H9 (cell line): ENCODE measurements around the gene GRIA4. TPM values are rescaled to one million over a fixed set of nuclear protein-coding genes. Genes with fewer than 3 reads are reported as not detected.

Experiments used
- DNase-seq: peaks from one replicate; pipeline ENCODE4 v3.0.0-alpha.2; 2017
- H2AFZ ChIP-seq: one replicate; pipeline ENCODE4 v1.6.1; 2013; ENCODE audit warnings: mild to moderate bottlenecking, low read length, control low read depth, moderate library complexity
- H2AK5ac ChIP-seq: 2 replicates; pipeline ENCODE4 v1.6.1; 2013; ENCODE audit warnings: low read length, control low read depth, mixed read lengths; ENCODE audit not compliant: insufficient read length
- H2BK120ac ChIP-seq: one replicate; pipeline ENCODE4 v1.6.1; 2013; ENCODE audit warnings: low read depth, mild to moderate bottlenecking, low read length, control low read depth, inconsistent platforms; ENCODE audit not compliant: poor library complexity, severe bottlenecking
- H2BK12ac ChIP-seq: 2 replicates; pipeline ENCODE4 v1.6.1; 2013; ENCODE audit warnings: low read length, control low read depth, mixed read lengths, low read depth; ENCODE audit not compliant: insufficient read length
- H2BK15ac ChIP-seq: 2 replicates; pipeline ENCODE4 v1.6.1; 2013; ENCODE audit warnings: low read depth, low read length, control low read depth
- H2BK20ac ChIP-seq: one replicate; pipeline ENCODE4 v1.6.1; 2013; ENCODE audit warnings: low read depth, mild to moderate bottlenecking, low read length, control low read depth, inconsistent platforms; ENCODE audit not compliant: poor library complexity, severe bottlenecking
- H2BK5ac ChIP-seq: 2 replicates; pipeline ENCODE4 v1.6.1; 2013; ENCODE audit warnings: low read length, control low read depth, mixed read lengths; ENCODE audit not compliant: insufficient read length
- H3K14ac ChIP-seq: 2 replicates; pipeline ENCODE4 v1.6.1; 2013; ENCODE audit warnings: low read length, control low read depth; ENCODE audit not compliant: insufficient read depth
- H3K18ac ChIP-seq: 2 replicates; pipeline ENCODE4 v1.6.1; 2013; ENCODE audit warnings: low read depth, mild to moderate bottlenecking, mixed read lengths, low read length, control low read depth; ENCODE audit not compliant: insufficient read length
- H3K23ac ChIP-seq: 2 replicates; pipeline ENCODE4 v1.6.1; 2013; ENCODE audit warnings: low read length, control low read depth, mixed read lengths, low read depth; ENCODE audit not compliant: insufficient read length
- H3K23me2 ChIP-seq: 2 replicates; pipeline ENCODE4 v1.6.1; 2013; ENCODE audit warnings: low read depth, mild to moderate bottlenecking, mixed read lengths, low read length, control low read depth; ENCODE audit not compliant: insufficient read length, poor library complexity, severe bottlenecking
- H3K27ac ChIP-seq: 2 replicates; pipeline ENCODE4 v1.5.1; 2013; ENCODE audit warnings: low read length, control low read depth, mixed read lengths, low read depth; ENCODE audit not compliant: insufficient read length
- H3K27me3 ChIP-seq: 2 replicates; pipeline ENCODE4 v1.6.1; 2013; ENCODE audit warnings: low read length, control low read depth, inconsistent platforms; ENCODE audit not compliant: insufficient read depth
- H3K4ac ChIP-seq: 2 replicates; pipeline ENCODE4 v1.6.1; 2013; ENCODE audit warnings: low read depth, mild to moderate bottlenecking, control low read depth, inconsistent platforms, low read length, moderate library complexity
- H3K4me1 ChIP-seq: 2 replicates; pipeline ENCODE4 v1.6.1; 2013; ENCODE audit warnings: low read length, control low read depth, inconsistent platforms; ENCODE audit not compliant: insufficient read depth
- H3K4me2 ChIP-seq: 2 replicates; pipeline ENCODE4 v1.6.1; 2013; ENCODE audit warnings: low read length, control low read depth, mixed read lengths; ENCODE audit not compliant: insufficient read length, insufficient read depth
- H3K56ac ChIP-seq: 2 replicates; pipeline ENCODE4 v1.6.1; 2013; ENCODE audit warnings: low read depth, mild to moderate bottlenecking, mixed read lengths, low read length, control low read depth; ENCODE audit not compliant: insufficient read length
- H3K79me1 ChIP-seq: 2 replicates; pipeline ENCODE4 v1.6.1; 2013; ENCODE audit warnings: low read depth, mild to moderate bottlenecking, moderate library complexity, low read length, control low read depth, inconsistent platforms; ENCODE audit not compliant: insufficient read depth, poor library complexity, severe bottlenecking
- H3K79me2 ChIP-seq: 2 replicates; pipeline ENCODE4 v1.6.1; 2013; ENCODE audit warnings: low read length, control low read depth, inconsistent platforms; ENCODE audit not compliant: insufficient read depth
- H3K9ac ChIP-seq: 2 replicates; pipeline ENCODE4 v1.6.1; 2013; ENCODE audit warnings: low read length, control low read depth, mixed read lengths; ENCODE audit not compliant: insufficient read length; ENCODE audit errors: extremely low read depth
- H3K9me3 ChIP-seq: one replicate; pipeline ENCODE4 v1.6.1; 2013; ENCODE audit warnings: low read depth, low read length, inconsistent platforms; ENCODE audit not compliant: control insufficient read depth
- H3T11ph ChIP-seq: one replicate; pipeline ENCODE4 v1.6.1; 2013; ENCODE audit warnings: mild to moderate bottlenecking, low read length, control low read depth, inconsistent platforms
- H4K20me1 ChIP-seq: one replicate; pipeline ENCODE4 v1.6.1; 2013; ENCODE audit not compliant: control insufficient read depth, insufficient read length, insufficient read depth
- H4K5ac ChIP-seq: 2 replicates; pipeline ENCODE4 v1.6.1; 2013; ENCODE audit warnings: low read depth, mild to moderate bottlenecking, mixed read lengths, low read length, control low read depth; ENCODE audit not compliant: insufficient read length
- H4K8ac ChIP-seq: replicated peaks from 2 replicates; pipeline ENCODE4 v1.6.1; 2013; ENCODE audit warnings: low read length, control low read depth, mixed read lengths, low read depth; ENCODE audit not compliant: insufficient read length
- H4K91ac ChIP-seq: 2 replicates; pipeline ENCODE4 v1.6.1; 2013; ENCODE audit warnings: low read depth, mild to moderate bottlenecking, moderate library complexity, mixed read lengths, low read length, control low read depth; ENCODE audit not compliant: insufficient read length
- H3K27ac Mint-ChIP-seq, 3 experiments: 2 replicates in 2 of 3; 3 replicates in 1 of 3; pipeline ENCODE4 v1.8.0; 2020 to 2021; ENCODE audit warnings: mixed read lengths in 3 of 3, mild to moderate bottlenecking in 1 of 3, moderate library complexity in 1 of 3
- H3K27me3 Mint-ChIP-seq: 2 replicates; pipeline ENCODE4 v1.8.0; 2021; ENCODE audit warnings: low read depth, mild to moderate bottlenecking, moderate library complexity, mixed read lengths
- H3K36me3 Mint-ChIP-seq, 3 experiments: 2 replicates in 2 of 3; 3 replicates in 1 of 3; pipeline ENCODE4 v1.8.0; 2020 to 2021; ENCODE audit warnings: low read depth in 3 of 3, mixed read lengths in 3 of 3; ENCODE audit not compliant: insufficient read depth in 1 of 3
- H3K4me1 Mint-ChIP-seq, 2 experiments: 2 replicates each; pipeline ENCODE4 v1.8.0; 2020; ENCODE audit warnings: mixed read lengths in 2 of 2
- H3K4me3 Mint-ChIP-seq, 2 experiments: 2 replicates in 1 of 2; 3 replicates in 1 of 2; pipeline ENCODE4 v1.8.0; 2020 to 2021; ENCODE audit warnings: mild to moderate bottlenecking in 2 of 2, mixed read lengths in 2 of 2, moderate library complexity in 1 of 2
- H3K9me3 Mint-ChIP-seq, 2 experiments: 2 replicates in 1 of 2; 3 replicates in 1 of 2; pipeline ENCODE4 v1.8.0; 2020; ENCODE audit warnings: mild to moderate bottlenecking in 2 of 2, mixed read lengths in 2 of 2, moderate library complexity in 1 of 2
- CTCF ChIP-seq: fragments of 200-600 bp; sonication (generic); conservative IDR thresholded peaks from 3 replicates; pipeline ENCODE4 v1.8.0; 2021; ENCODE audit warnings: antibody characterized with exemption, mild to moderate bottlenecking
- WGBS: extraction: QIAGEN DNeasy Blood & Tissue Kit; methylation state at CpG from one replicate; pipeline ENCODE4 v1.1.7; 2013; ENCODE audit warnings: missing lambda C conversion rate, low lambda C conversion rate, mixed read lengths; ENCODE audit not compliant: insufficient read length; ENCODE audit errors: extremely low coverage; 5-methylcytosine and 5-hydroxymethylcytosine counted together
- total RNA-seq: library from RNA; stranded (reverse); gene quantifications from 2 replicates; pipeline ENCODE4 v1.2.1, GENCODE V29; 2021

The GRIA4 gene
- total RNA-seq, 1 experiment from 2014 or later = 0.83 TPM

GRCh38 chr11:105618343-105618955, 8.6 kb downstream of the GRIA4 start:
- Histone ChIP-seq H4K8ac (no peak overlapping the region), H3K4me1 (no peaks in the 10 kb centered on the region), H3K56ac (no peak overlapping the region), H2BK15ac (no peak overlapping the region), H3K14ac (no peak overlapping the region), H2AK5ac (no peak overlapping the region), H3K18ac (no peak overlapping the region), H2AFZ (no peak overlapping the region), H3K9ac (no peak overlapping the region), H3K23me2 (no peaks in the 10 kb centered on the region), H3K23ac (no peak overlapping the region), H3K79me2 (no peaks in the 10 kb centered on the region), H2BK5ac (no peak overlapping the region), H4K20me1 (no peaks in the 10 kb centered on the region), H4K5ac (no peak overlapping the region), H3K4ac (no peak overlapping the region), H3K9me3 (no peaks in the 10 kb centered on the region), H2BK12ac (no peak overlapping the region), H3K4me2 (no peak overlapping the region), H4K91ac (no peak overlapping the region), H3K27ac (no peak overlapping the region), H2BK120ac (no peak overlapping the region), H3K79me1 (no peaks in the 10 kb centered on the region), H3K27me3 (no peaks in the 10 kb centered on the region), H2BK20ac (no peak overlapping the region), H3T11ph (no peak overlapping the region)
- no peak overlapping the region for H3K4me3 Mint-ChIP-seq
- peaks cover 0 to 3% (median 0%) of the 10 kb centered on the region in 3 experiments; a peak in 2 of 7 replicates for H3K36me3 Mint-ChIP-seq
- no peaks in the 10 kb centered on the region for H3K27me3 Mint-ChIP-seq
- no peak for TF ChIP-seq CTCF
- no peak for DNase-seq
- no peaks in the 10 kb centered on the region for H3K9me3 Mint-ChIP-seq
- no CpG with 5 or more reads among the region's 2 CpGs for WGBS
- no peak overlapping the region for H3K27ac Mint-ChIP-seq
- peaks cover 0 to 3% of the 10 kb centered on the region in 2 experiments; a peak in 1 of 4 replicates for H3K4me1 Mint-ChIP-seq
